H7 (cell line): ENCODE results near the gene KIR2DL1. TPM values are rescaled to one million over a fixed set of nuclear protein-coding genes. Genes with fewer than 3 reads are reported as not detected.
"Not testable (repeated sequence)": the region's sequence is repeated elsewhere in the genome, so short reads cannot be mapped to it uniquely, and the experiment has no call there.

Source experiments
- DNase-seq: peaks from one replicate; pipeline ENCODE4 v3.0.0; 2012
- H3K27me3 ChIP-seq: 2 replicates; pipeline ENCODE4 v1.6.0; 2011; ENCODE audit warnings: mild to moderate bottlenecking, low read length; ENCODE audit not compliant: control insufficient read depth, insufficient read depth
- H3K36me3 ChIP-seq: replicated peaks from 2 replicates; pipeline ENCODE4 v1.5.1; 2011; ENCODE audit warnings: low read length; ENCODE audit not compliant: control insufficient read depth, insufficient read depth
- H3K4me3 ChIP-seq: 2 replicates; pipeline ENCODE4 v1.5.1; 2011; ENCODE audit warnings: low read depth, mild to moderate bottlenecking, control low read depth, low read length, moderate library complexity; ENCODE audit not compliant: insufficient read depth
- total RNA-seq: library from RNA; depleted of rRNA; stranded (reverse); fragments of >200 nt; shearing (Covaris generic); gene quantifications from 2 replicates; pipeline ENCODE4 v1.2.3, GENCODE V29; 2014

The KIR2DL1 gene
- total RNA-seq, 1 experiment from 2014 or later, result not detected

GRCh38 chr19:54788154-54788553, 18.6 kb downstream of the KIR2DL1 start:
- not testable (repeated sequence) for H3K4me3 ChIP-seq, H3K36me3 ChIP-seq, H3K27me3 ChIP-seq, DNase-seq

- no peaks in the 10 kb centered on the region for H3K36me3 ChIP-seq
- no peak for DNase-seq
- H3K27me3 ChIP-seq, result no peaks in the 10 kb centered on the region
- no peak overlapping the region for H3K4me3 ChIP-seq
Observed at GRCh38 chr19:54790711-54791110, 21.1 kb downstream of the KIR2DL1 start.

GRCh38 chr19:54791476-54791875, 21.9 kb downstream of the KIR2DL1 start:
- H3K4me3 ChIP-seq, result no peak overlapping the region
- DNase-seq, result no peak
- H3K27me3 ChIP-seq, result no peaks in the 10 kb centered on the region
- no peaks in the 10 kb centered on the region for H3K36me3 ChIP-seq

DNA sequence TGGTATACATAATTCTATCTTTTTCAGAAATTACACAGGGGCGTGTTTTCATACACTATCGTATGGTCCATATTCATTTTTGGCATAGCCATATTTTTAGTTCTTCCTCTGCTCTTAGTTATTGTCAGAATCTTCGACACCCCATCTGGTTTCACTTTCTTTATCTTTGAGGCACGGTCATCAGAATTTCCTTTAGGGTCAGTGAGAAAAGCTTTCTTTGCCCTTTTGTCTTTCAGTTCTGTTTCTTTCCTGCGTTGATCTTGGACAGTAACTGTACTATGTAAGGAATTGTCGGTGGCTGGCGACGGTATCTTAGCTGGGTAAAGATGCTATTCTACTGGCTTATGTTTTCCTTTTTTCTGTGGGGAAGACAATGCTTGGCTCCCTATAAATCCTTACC, 23.2 kb downstream of the KIR2DL1 start:
- no peaks in the 10 kb centered on the region for H3K27me3 ChIP-seq
- no peak overlapping the region for H3K4me3 ChIP-seq
- no peak for DNase-seq
- no peaks in the 10 kb centered on the region for H3K36me3 ChIP-seq

DNA sequence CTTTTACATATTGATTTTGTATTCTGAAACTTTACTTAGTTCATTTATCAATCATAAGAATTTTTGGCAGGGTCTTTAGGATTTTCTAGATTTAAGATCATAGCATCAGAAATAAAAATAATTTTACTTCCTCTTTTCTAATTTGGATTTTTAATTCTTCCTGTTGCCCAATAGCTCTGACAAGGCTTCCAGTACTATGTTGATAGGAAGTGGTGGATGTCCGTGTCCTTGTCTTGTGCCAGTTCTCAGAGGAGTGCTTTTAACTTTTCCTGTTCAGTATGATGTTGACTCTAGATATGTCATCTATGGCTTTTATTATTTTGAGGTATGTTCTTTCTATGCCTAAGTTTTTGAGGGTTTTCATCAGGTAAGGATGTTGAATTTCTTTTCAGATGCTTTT, 26.2 kb downstream of the KIR2DL1 start:
- Histone ChIP-seq H3K36me3 (no peaks in the 10 kb centered on the region), H3K4me3 (no peak overlapping the region), H3K27me3 (no peaks in the 10 kb centered on the region)
- DNase-seq, result no peak

GRCh38 chr19:54803410-54803809, 33.8 kb downstream of the KIR2DL1 start, which contains the start of gene KIR2DL4:
TSS of gene KIR2DL4 (plus strand) at chr19:54803610. CDS start at chr19:54803652, 42 bp downstream.
- H3K36me3 ChIP-seq, result no peaks in the 10 kb centered on the region
- H3K4me3 ChIP-seq, result no peak within 1 kb of the TSS
- no peaks in the 10 kb centered on the region for H3K27me3 ChIP-seq
- no peak for DNase-seq

GRCh38 chr19:54804101-54804500, 34.5 kb downstream of the KIR2DL1 start:
- no peaks in the 10 kb centered on the region for H3K27me3 ChIP-seq
- H3K36me3 ChIP-seq, result no peaks in the 10 kb centered on the region
- H3K4me3 ChIP-seq, result no peak overlapping the region
- no peak for DNase-seq

DNA sequence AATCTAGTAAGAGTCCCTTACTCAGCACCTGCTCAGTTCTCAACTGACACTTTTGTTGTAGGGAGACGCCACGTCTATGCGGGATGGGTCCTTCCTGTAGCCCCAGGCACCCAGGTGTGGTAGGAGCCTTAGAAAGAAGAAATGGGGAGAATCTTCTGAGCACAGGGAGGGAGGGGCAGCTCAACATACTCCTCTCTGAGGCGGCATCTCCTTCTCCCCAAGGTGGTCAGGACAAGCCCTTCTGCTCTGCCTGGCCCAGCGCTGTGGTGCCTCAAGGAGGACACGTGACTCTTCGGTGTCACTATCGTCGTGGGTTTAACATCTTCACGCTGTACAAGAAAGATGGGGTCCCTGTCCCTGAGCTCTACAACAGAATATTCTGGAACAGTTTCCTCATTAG, 35.0 kb downstream of the KIR2DL1 start:
- DNase-seq, result no peak
- Histone ChIP-seq H3K27me3 (no peaks in the 10 kb centered on the region), H3K4me3 (no peak overlapping the region), H3K36me3 (no peaks in the 10 kb centered on the region)

DNA sequence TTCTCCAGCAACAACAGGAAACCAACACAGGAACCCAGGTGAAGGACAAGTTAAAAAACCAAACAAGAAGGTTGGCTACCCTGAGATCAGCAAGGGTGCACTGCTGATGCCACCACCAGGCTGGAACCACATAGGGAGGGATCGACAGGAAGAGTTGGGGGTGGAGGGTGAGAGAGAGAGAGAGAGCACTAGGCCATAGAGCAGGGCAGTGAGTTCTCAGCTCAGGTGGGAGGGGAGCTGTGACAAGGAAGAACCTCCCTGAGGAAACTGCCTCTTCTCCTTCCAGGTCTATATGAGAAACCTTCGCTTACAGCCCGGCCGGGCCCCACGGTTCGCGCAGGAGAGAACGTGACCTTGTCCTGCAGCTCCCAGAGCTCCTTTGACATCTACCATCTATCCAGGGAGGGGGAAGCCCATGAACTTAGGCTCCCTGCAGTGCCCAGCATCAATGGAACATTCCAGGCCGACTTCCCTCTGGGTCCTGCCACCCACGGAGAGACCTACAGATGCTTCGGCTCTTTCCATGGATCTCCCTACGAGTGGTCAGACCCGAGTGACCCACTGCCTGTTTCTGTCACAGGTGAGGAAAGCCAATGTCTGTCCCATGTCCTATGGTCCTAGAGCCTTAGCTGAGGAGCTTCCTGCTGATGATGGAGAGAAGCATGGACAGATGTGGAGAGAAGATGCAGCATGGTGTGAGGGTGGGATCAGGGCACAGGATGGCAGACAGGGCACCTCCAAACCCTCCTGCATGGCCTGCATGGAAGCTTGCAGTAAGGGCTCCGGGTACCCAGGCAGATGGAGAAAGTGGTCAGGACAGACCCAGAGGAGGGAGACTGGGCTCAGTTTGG, 36.3 kb downstream of the KIR2DL1 start:
- no peak for DNase-seq
- Histone ChIP-seq H3K36me3 (no peaks in the 10 kb centered on the region), H3K4me3 (no peak overlapping the region), H3K27me3 (no peaks in the 10 kb centered on the region)

DNA sequence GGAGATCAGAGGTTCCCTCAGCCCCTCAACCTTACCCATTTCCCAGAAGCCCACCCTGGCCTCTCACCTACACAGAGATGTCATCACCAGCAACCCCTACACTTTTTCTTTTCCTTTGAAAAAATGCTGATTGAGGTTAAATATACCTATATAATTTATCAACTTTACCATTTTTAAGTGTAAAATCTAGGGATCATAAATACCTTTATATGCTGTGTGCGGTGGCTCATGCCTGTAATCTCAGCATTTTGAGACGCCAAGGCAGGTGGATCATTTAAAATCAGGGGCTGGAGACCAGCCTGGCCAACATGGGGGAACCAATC, 36.9 kb downstream of the KIR2DL1 start:
- no peak for DNase-seq
- Histone ChIP-seq H3K36me3 (no peaks in the 10 kb centered on the region), H3K27me3 (no peaks in the 10 kb centered on the region), H3K4me3 (no peak overlapping the region)

DNA sequence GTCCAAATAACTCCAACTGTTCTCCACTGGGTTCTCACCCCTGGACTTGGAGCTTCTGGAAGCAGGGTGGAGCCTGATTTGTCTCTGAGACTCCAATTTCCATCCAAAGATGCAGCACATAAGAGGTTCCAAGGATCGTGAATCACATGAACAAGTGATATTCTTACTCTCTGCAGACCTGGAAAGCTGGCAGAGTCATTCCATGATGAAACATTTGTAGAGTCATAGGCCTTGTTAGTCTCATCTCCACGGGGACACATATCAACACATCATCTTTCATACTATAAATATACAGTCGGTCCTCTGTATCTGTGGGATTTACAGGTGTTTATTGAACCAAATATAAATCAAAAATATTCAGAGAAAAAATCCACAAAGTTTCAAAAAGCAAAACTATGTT, 45.0 kb downstream of the KIR2DL1 start:
- not testable (repeated sequence) for H3K27me3 ChIP-seq, H3K36me3 ChIP-seq, DNase-seq, H3K4me3 ChIP-seq

DNA sequence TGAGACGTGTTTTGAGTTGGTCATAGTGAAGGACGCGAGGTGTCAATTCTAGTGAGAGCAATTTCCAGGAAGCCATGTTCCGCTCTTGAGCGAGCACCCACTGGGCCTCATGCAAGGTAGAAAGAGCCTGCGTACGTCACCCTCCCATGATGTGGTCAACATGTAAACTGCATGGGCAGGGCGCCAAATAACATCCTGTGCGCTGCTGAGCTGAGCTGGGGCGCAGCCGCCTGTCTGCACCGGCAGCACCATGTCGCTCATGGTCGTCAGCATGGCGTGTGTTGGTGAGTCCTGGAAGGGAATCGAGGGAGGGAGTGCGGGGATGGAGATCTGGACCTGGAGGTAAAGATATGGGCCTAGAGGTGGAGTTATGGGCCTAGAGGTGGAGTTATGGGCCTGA, 46.7 kb downstream of the KIR2DL1 start, which contains the start of gene KIR3DL1:
Gene KIR3DL1, plus strand, starts transcription at position 218 of the 400 bp plus-strand sequence.
- H3K4me3 ChIP-seq, H3K36me3 ChIP-seq, DNase-seq, H3K27me3 ChIP-seq: not testable (repeated sequence)

GRCh38 chr19:54817670-54818536, 48.3 kb downstream of the KIR2DL1 start:
- H3K36me3 ChIP-seq, result no peaks in the 10 kb centered on the region
- no peaks in the 10 kb centered on the region for H3K27me3 ChIP-seq
- no peak overlapping the region for H3K4me3 ChIP-seq
- no peak for DNase-seq

DNA sequence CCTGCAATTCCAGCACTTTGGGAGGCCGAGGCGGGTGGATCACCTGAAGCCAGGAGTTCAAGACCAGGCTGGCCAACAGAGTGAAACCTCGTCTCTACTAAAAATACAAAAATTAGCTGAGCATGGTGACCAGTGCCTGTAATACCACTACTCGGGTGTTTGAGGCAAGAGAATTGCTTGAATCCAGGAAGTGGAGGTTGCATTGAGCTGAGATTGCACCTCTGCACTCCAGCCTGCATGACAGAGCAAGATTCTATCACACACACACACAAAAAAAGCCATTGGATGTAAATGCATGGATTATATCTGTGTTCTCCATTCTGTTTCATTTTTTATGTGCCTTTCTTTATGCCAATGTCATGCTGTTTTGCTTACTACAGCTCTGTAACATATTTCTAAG, 54.8 kb downstream of the KIR2DL1 start:
- not testable (repeated sequence) for H3K4me3 ChIP-seq, H3K27me3 ChIP-seq, DNase-seq, H3K36me3 ChIP-seq

DNA sequence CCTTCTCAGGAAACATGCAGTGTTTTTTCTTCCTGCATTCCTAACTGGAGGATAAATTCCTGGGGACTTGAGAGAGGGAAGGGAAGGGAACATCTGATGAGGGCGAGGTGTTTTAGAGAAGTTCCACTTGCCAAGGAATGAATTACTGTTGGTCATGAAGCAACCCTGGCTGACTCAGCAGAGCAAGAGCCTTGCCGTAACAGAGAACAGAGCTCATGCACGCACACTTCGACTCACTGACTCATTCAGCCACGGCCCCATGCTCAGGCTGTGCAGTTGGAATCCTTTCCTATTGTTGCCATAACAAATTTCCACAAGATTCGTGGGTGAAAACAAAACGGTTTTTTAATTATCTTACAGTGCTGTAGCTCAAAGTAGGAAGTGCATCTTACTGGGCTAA, 55.7 kb downstream of the KIR2DL1 start:
- DNase-seq, H3K36me3 ChIP-seq, H3K4me3 ChIP-seq, H3K27me3 ChIP-seq: not testable (repeated sequence)
